Thoracic aorta (tissue), 2 donors: ENCODE measurements around the gene TTI1. TPM values are rescaled to one million over a fixed set of nuclear protein-coding genes. Genes with fewer than 3 reads are reported as not detected.

ENCODE experiments used
- ATAC-seq: fragments of 150-250 bp; one replicate; pipeline ENCODE4 v1.8.0; 2017; ENCODE audit warnings: low read depth; ENCODE audit not compliant: insufficient number of reproducible peaks, low FRiP score
- DNase-seq: peaks from one replicate; pipeline ENCODE4 v3.0.0-alpha.2; 2020; ENCODE audit warnings: low spot score
- H3K27ac ChIP-seq, 2 donors: fragments of 200-600 bp; sonication (generic); 1 replicate in 1 of 2; 2 replicates in 1 of 2; pipeline ENCODE4 v1.5.1; 2016; ENCODE audit warnings: mild to moderate bottlenecking in 2 of 2, moderate library complexity in 2 of 2
- H3K27me3 ChIP-seq: fragments of 200-600 bp; sonication (generic); replicated peaks from 2 replicates; pipeline ENCODE4 v1.6.0; 2016; ENCODE audit warnings: mild to moderate bottlenecking; ENCODE audit not compliant: insufficient read depth
- H3K36me3 ChIP-seq: fragments of 200-600 bp; sonication (generic); one replicate; pipeline ENCODE4 v1.5.1; 2016
- H3K4me1 ChIP-seq, 2 donors: fragments of 200-600 bp; sonication (generic); 1 replicate in 1 of 2; 2 replicates in 1 of 2; pipeline versions ENCODE4 v1.5.1 to v1.6.0; 2016; ENCODE audit warnings: low read depth in 2 of 2, mild to moderate bottlenecking in 1 of 2; ENCODE audit not compliant: control insufficient read depth in 1 of 2
- H3K4me3 ChIP-seq: fragments of 200-600 bp; sonication (generic); 2 replicates; pipeline ENCODE4 v1.5.1; 2016; ENCODE audit warnings: mild to moderate bottlenecking
- H3K9me3 ChIP-seq: fragments of 200-600 bp; sonication (generic); 2 replicates; pipeline ENCODE4 v1.5.1; 2016
- total RNA-seq, 2 donors: library from RNA; depleted of rRNA; stranded (reverse); fragments of >200 nt; gene quantifications; one replicate each; pipeline versions ENCODE4 v1.1.0 to v1.2.3, GENCODE V29; 2016
- TF ChIP-seq, protein P1 (sequence below): fragments of 200-600 bp; sonication (generic); IDR thresholded peaks from one replicate; pipeline ENCODE4 v1.5.1; 2019; ENCODE audit warnings: antibody characterized with exemption

TTI1 gene
- total RNA-seq, 2 donors from 2014 or later, result 12.2 to 20.1 TPM

- Histone ChIP-seq H3K4me3 (no peak overlapping the region), H3K4me1 (peaks cover 0 to 6% of the 10 kb centered on the region in 2 donors), H3K27me3 (no peaks in the 10 kb centered on the region), H3K9me3 (no peaks in the 10 kb centered on the region), H3K27ac (no peak overlapping the region), H3K36me3 (peaks cover 41% of the 10 kb centered on the region)
- TF ChIP-seq, protein P1, sequence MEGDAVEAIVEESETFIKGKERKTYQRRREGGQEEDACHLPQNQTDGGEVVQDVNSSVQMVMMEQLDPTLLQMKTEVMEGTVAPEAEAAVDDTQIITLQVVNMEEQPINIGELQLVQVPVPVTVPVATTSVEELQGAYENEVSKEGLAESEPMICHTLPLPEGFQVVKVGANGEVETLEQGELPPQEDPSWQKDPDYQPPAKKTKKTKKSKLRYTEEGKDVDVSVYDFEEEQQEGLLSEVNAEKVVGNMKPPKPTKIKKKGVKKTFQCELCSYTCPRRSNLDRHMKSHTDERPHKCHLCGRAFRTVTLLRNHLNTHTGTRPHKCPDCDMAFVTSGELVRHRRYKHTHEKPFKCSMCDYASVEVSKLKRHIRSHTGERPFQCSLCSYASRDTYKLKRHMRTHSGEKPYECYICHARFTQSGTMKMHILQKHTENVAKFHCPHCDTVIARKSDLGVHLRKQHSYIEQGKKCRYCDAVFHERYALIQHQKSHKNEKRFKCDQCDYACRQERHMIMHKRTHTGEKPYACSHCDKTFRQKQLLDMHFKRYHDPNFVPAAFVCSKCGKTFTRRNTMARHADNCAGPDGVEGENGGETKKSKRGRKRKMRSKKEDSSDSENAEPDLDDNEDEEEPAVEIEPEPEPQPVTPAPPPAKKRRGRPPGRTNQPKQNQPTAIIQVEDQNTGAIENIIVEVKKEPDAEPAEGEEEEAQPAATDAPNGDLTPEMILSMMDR, result no peak
- no peak for ATAC-seq
- DNase-seq, result no peak
Measured at GRCh38 chr20:37999526-38000263, 33.6 kb downstream of the TTI1 start.

DNA sequence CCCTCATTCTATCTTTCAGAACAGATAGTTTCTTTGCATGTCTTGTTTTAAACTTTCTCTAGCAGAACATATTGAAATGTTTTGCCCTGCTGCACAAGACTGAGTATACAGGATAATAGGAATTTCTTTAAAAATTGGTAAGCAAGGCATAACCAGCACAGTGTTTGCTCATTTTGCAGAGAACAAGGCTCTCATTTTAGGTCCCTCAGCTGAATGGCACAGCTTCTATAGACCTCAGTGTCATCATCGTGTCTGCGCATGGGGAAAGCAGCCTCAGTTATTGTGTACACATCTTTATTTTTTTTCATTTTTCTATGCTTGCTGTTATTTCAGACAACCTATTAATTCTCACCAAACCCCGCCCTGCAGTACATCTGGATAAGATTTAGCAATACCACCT lies 35.7 kb downstream of the TTI1 start:
- TF ChIP-seq, protein P1, result no peak
- no peak for DNase-seq
- ATAC-seq, result no peak
- H3K9me3 ChIP-seq, result no peaks in the 10 kb centered on the region
- no peak overlapping the region for H3K4me3 ChIP-seq
- no peak overlapping the region for H3K27ac ChIP-seq
- peaks cover 0 to 9% of the 10 kb centered on the region in 2 donors for H3K4me1 ChIP-seq
- H3K36me3 ChIP-seq, result peaks cover 38% of the 10 kb centered on the region
- no peaks in the 10 kb centered on the region for H3K27me3 ChIP-seq

DNA sequence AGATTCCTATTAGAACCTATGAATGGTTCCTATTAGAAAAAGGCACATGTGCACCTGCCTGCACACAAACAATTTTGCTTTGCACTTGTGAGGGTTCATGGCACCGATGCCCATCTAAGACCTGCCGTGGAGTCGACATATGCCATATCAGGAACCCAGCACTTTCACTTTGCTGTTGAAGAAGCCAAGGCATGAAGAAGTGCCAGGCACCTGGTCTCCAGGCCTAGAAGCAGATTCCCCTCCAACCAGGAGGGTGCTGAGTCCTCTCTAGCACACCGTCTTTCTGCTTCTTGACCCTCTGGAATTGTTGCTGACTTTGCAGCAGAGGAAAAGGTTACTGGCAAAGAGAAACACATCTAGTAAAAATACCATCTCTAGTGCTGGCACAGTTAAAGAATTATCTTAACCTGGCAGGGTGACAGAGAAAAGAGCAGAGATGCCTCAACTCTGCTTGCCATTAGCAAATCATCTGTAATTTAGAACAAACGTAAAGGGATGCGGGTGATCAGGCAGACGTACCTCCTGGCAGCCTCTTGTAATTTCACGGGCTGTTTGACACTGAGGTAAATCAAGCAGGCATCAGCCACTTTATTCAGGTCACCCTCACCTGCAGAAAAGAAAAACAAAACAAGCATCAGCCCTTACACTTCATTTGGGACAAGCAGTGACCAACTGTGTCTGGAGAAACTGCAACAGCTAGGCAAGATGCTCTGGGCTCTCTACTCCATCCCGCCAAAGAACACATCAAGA lies 37.2 kb downstream of the TTI1 start:
- Histone ChIP-seq H3K36me3 (peaks cover 31% of the 10 kb centered on the region), H3K9me3 (no peaks in the 10 kb centered on the region), H3K4me1 (peaks cover 0 to 9% of the 10 kb centered on the region in 2 donors), H3K27me3 (no peaks in the 10 kb centered on the region), H3K27ac (no peak overlapping the region), H3K4me3 (no peak overlapping the region)
- TF ChIP-seq, protein P1, result no peak
- DNase-seq (no peak), ATAC-seq (no peak)

GRCh38 chr20:37994512-37994911 lies 38.7 kb downstream of the TTI1 start:
- Histone ChIP-seq H3K27me3 (no peaks in the 10 kb centered on the region), H3K36me3 (peaks cover 26% of the 10 kb centered on the region), H3K9me3 (no peaks in the 10 kb centered on the region), H3K4me1 (peaks cover 0 to 13% of the 10 kb centered on the region in 2 donors), H3K27ac (no peak overlapping the region), H3K4me3 (no peak overlapping the region)
- TF ChIP-seq, protein P1, result no peak
- DNase-seq (no peak), ATAC-seq (no peak)

DNA sequence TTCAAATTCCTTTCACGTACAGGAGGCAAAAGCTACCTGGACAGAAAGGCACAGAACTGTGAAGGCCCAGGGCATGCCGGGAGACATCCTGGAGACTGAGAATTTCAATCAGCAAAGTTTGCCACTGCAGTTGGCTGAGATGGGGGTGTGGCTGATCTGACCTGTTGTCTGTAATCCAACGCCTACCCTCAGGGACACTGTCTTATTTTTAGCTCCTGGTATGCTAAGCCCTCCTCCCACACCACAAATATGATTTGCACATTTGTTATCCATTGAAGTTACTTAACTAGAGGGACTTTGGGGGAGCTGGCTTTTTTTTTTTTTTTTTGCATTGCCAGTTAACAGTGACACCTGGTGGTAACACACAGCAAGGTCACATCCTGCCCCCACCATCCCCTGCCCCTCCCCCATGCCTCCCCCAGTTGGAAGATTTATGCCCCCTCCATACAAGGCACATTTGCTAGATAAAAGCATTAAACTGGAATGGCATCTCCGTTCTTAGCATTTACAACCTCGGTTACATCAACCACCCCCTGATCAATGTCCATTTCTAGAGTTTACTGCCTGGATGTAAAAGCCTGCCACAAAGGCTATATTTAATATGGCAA lies 40.4 kb downstream of the TTI1 start:
- ATAC-seq (no peak), DNase-seq (no peak)
- Histone ChIP-seq H3K36me3 (peaks cover 12% of the 10 kb centered on the region), H3K4me3 (no peak overlapping the region), H3K27ac (no peak overlapping the region), H3K9me3 (no peaks in the 10 kb centered on the region), H3K4me1 (peaks cover under 1 to 15% of the 10 kb centered on the region in 2 donors), H3K27me3 (no peaks in the 10 kb centered on the region)
- TF ChIP-seq, protein P1, result peak; percentile 68
